GM19239 (cell line): ENCODE measurements around the gene ELOA.

Source experiments
- DNase-seq: peaks from one replicate; pipeline ENCODE4 v3.0.0; 2011; ENCODE audit warnings: low spot score; ENCODE audit not compliant: insufficient read length
- FAIRE-seq: peaks from 2 replicates; lab custom pipeline; 2011; peaks lifted over from hg19 to GRCh38; lab: Jason Lieb, UNC

The ELOA gene, protein sequence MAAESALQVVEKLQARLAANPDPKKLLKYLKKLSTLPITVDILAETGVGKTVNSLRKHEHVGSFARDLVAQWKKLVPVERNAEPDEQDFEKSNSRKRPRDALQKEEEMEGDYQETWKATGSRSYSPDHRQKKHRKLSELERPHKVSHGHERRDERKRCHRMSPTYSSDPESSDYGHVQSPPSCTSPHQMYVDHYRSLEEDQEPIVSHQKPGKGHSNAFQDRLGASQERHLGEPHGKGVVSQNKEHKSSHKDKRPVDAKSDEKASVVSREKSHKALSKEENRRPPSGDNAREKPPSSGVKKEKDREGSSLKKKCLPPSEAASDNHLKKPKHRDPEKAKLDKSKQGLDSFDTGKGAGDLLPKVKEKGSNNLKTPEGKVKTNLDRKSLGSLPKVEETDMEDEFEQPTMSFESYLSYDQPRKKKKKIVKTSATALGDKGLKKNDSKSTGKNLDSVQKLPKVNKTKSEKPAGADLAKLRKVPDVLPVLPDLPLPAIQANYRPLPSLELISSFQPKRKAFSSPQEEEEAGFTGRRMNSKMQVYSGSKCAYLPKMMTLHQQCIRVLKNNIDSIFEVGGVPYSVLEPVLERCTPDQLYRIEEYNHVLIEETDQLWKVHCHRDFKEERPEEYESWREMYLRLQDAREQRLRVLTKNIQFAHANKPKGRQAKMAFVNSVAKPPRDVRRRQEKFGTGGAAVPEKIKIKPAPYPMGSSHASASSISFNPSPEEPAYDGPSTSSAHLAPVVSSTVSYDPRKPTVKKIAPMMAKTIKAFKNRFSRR

DNA sequence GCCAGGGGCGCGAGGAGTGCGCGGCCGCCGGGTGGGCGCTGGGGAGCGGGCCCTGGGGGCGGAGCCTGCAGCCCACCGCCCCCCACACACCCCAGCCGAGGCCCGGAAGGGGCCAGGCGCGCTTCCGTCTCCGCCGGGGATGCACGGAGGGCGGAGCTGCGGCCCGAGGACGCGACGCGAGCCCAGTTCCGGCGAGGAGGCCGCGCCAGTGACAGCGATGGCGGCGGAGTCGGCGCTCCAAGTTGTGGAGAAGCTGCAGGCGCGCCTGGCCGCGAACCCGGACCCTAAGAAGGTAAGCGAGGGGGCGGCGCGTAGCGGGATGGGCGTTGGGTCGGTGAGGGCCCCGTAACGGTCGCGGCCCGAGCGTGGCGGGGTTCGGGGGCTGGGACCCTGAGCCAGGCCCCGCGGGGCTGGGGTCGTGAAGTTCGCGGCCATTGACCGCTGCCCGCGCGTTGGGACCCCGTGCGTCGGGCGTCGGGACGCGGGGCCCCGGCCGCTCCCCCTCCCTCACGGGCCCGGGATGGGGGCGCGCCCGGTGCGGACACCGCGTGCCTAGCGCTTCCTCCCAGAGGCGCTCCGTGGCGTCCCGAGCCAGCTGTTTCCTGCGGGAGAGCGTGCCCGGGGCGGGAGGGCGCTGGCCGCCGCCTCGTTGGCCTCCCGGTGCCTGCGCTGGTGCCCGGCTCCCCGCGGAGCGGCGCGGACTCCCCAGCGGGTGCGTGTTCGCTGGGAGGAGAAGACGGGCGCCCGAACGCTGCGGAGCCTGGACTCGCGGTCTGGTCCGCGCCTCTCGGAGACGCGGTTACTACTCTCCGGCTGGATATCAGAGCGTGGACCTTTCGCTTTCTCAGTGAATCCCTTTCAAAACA lies at the start of gene ELOA:
Gene ELOA, plus strand, starts transcription at position 185 of the 866 bp plus-strand sequence. Its CDS starts 33 bp downstream, at position 218.
- DNase-seq (peak; percentile 90), FAIRE-seq (peak; percentile 74)

DNA sequence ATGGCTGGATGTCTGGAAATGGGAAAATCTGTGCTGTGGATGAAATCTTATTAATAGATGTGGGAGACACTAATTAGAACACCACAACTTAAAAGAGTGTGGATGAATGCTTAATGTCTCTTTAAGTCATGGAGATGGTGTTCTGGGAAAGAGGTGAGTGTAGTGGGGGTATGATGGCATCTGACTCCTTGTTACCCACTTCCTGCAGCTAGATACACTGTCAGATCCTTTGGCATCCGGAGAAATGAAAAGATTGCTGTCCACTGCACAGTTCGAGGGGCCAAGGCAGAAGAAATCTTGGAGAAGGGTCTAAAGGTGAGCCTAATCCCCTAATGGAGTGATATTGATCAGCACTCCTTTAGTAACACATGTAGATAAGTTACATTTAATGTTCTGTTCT lies 49.7 kb upstream of the ELOA start:
- FAIRE-seq (no peak), DNase-seq (no peak)

DNA sequence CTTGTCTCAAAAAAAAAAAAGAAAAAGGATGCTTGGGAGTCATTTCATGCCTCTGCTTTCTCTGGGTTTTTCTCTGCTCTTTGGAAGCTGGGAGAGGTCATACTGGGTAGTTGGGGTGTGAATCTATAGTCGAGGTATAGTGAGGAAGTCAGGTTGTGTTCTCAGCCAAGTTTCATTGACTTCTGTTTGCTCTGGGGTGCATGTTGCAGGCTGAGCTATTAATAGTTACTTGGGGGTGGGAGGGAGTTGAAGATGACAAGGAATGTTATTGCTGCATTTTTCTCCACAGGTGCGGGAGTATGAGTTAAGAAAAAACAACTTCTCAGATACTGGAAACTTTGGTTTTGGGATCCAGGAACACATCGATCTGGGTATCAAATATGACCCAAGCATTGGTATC lies 48.9 kb upstream of the ELOA start:
- DNase-seq: no peak
- FAIRE-seq: no peak

DNA sequence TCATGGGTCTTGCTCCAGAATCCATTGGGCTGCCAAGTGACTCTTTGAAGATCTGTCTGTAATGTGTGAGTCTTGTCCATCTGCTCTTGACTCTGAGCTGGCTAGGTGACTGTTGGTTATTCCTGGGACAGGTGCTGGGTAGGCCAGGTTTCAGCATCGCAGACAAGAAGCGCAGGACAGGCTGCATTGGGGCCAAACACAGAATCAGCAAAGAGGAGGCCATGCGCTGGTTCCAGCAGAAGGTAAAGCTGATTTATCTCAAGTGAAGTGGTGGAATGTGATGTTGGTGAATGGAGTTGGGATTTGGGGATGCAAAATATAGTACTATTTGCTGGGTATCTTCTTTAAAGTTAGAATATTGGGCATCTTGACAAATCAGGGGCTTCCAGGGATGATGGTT lies 47.6 kb upstream of the ELOA start:
- FAIRE-seq (no peak), DNase-seq (no peak)

DNA sequence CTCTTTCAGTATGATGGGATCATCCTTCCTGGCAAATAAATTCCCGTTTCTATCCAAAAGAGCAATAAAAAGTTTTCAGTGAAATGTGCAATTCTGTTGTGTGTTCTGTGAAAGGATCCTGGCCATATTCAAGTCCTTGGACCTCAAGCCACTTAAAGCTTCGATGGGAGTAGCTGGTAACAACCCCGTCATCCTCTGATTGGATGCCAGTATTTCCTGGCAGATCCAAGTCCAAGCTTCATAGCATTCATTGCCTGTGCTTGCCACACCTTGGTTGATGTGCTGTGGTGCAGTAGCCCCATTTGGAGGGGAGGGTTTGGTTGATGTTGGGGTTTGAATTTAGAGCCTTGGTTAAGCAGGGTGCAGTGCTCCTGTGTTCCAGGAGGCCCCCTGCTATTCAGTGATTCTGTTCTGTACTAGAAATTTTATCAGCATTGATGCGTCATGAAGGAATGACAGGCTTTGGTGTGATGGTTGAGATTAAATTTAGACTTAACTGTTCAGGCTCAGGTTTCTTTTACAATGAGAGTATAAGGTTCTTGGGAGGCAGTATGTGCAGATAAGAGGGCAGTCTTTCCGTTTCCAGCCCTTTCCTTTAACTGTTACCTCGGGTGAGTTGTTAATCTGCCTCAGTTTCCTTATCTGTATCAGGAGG lies 46.8 kb upstream of the ELOA start:
- DNase-seq (no peak), FAIRE-seq (no peak)

DNA sequence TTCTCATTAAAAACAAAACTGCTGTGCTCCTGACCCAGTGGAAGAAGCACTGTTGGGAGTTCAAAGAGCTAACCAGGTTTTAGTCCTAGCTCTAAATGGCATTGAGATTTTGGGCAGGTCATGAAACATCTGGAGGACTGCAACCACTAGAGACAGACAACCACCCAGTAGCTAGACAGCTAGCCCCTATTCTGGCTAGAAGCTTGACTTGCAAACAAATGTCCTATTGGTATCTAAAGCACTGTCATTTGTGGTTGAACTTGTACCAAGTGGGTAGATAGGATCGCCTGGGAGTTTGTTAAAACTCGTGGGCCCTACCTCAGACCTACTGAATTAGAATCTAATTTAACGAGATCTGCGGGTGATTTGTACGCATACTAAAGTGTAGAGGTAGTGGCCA lies 44.8 kb upstream of the ELOA start:
- FAIRE-seq (peak; percentile 8), DNase-seq (no peak)

DNA sequence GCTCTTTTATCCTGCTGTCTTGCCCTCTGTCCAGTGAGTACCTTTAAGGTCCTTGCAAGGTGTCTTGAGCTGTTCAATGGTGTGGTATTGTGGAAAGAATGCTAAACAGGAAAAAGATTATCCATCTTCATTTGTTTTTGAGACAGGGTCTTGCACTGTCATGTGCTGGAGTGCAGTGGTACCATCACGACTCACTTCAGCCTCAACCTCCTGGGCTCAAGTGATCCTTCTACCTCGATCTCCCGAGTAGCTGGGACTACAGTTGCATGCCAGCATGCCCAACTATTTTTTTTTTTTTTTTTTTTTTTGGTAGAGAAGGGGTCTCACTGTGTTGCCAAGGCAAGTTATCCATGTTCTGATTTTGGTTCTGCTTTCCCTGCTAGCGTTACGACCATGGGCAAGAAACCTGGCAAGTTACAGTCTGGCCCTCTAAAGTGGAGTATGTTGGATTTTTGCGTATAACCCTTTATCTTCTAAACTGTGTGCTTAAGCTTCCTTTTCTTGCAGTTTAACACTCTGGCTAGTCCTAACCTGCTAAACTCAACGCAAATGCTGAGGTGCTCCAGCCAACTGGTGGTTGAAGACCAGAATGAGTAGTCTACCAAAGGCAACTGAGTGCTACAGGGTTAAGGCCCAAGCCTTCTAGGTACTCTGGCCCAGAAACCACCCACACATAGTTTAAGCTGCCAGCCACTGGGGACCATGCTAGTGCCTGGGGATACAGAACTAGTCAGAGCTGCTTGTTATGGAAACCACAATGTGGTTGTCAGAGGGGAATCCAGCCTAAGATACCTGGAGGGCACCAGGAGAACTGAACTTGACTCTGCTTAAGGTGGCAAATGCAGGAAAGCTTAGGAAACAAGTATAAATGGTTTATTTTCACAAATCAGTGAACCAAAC lies 43.7 kb upstream of the ELOA start:
- peak; percentile 21 for FAIRE-seq
- DNase-seq: no peak

DNA sequence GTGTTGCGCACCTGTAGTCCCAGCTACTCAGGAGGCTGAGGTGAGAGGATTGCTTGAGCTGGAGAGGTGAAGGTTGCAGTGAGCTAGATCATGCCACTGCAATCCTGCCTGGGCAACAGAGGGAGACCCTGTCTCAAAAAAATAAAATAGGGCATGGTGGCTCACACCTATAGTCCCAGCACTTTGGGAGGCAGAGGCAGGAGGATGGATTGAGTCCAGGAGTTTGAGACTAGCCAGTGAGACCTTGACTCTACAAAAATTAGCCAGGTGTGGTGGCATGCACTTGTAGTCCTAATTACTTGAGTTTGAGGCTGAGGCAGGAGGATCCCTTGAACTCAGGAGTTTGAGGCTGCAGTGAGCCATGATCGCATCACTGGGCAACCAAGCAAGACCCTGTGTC lies 42.0 kb upstream of the ELOA start:
- FAIRE-seq (no peak), DNase-seq (no peak)

DNA sequence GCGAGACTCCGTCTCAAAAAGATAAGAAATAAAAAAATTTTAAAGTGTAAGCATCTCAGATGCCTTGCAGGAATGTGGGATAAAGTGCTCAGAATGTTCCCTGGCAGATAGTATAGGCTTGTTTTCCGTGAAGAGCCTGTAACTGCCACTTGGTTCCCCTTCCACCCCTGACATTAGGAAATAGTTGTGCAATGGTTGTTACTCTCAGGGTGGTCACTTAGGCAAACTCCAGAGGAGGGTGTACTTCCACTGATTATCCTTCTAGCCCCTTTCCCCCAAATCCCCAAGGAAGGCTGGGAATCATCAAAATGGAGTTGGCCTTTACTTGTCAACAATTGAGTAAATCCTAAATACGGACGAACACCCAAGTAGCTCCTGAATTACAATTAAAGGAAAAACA lies 41.3 kb upstream of the ELOA start:
- DNase-seq (no peak), FAIRE-seq (no peak)

DNA sequence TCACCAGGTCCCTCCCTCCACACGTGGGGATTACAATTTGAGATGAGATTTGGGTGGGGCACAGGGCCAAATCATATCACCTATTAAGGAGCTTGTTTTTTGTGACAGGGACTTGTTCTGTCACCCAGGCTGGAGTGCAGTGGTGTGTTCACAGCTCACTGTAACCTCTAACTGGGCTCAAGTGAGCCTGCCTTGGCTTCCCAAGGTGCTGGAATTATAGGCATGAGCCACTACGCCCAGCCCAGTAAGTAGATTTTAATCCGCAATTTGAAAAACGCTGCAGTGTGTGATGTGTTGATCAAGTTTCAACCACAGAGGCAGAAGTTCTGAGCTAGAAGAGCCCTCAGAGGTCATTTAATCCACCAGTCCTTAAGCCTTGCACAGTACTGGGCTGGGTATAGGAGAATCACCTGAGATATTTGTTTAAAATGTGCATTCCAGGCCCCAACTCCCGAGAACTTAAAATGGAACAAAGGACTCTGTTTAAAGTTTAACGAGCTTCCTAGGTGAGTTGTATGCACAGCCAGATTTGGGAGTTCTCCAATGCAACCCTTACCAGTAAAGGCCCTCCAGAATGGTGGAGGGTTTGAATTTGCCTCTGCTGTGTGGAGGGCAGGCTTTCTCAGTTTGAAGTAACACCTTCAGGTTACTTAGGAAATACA lies 38.3 kb upstream of the ELOA start:
- DNase-seq (no peak), FAIRE-seq (no peak)

DNA sequence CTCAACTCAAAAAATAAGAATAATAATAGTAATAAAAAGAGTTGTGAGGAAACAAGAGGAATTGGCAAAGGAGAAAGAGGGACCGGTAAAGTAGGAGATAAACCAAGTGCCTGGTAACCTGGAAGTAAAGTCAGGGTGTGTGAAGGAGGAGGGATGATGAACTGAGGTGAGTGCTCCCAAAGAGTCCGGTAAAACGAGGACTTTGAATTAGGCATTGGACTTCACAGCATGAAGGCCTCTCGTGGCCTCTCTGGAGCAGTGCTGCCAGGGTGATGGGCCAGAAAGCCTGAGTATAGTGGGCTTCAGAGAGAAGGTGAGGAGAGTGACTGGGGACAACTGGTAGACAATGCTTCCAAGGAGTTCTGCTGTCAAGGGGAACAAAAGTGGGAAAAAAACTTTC lies 34.0 kb upstream of the ELOA start:
- DNase-seq: no peak
- FAIRE-seq: no peak

DNA sequence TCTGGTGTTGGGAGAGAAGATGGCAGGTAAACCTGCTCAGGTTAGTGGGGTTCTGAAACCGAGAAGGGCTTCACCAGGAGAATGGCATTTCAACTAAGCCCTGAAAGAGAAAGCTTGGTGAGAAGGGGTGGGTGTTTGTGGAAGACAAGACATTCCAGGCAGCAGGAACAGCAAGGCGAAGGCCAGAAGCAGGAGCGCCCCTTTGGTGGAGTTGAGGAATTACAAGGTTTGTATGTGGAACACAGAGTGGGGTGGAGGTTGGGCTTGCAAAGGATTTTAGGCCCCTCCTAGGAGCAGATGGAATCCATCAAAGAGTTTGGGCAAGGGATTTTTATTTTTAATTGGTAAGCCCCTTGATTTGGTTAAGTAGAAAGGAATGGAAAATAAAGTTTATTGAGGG lies 24.8 kb upstream of the ELOA start:
- DNase-seq: no peak
- peak; percentile 77 for FAIRE-seq

DNA sequence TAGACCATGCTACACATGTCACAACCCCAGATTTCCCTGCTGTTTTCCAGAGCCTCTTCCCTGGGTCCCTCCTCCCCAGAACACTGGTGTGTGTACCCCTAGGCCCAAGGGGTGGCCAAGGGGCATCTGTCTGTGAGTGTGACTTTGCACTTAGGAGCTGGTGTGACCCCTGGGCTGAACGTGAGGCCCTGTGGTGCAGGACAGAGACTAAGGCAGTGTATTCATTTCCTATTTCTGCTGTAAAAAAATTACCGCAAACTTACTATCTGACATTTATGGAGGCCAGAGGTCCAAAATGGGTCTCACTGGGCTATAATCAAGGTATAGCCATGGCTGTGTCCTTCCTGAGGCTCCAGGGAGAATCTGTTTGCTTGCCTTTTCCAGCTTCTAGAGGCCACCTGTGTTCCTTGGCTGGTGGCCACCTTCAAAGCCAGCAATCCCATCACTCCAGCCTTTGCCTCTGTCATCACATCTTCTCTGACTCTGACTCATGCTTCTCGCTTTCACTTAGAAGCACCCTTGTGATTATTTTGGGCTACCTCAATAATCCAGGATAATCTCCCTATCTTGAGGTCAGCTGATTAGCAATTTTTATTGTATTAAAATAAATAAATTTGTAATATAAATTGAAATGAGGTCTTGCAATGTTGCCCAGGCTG lies 24.0 kb upstream of the ELOA start:
- FAIRE-seq (peak; percentile 83), DNase-seq (no peak)

DNA sequence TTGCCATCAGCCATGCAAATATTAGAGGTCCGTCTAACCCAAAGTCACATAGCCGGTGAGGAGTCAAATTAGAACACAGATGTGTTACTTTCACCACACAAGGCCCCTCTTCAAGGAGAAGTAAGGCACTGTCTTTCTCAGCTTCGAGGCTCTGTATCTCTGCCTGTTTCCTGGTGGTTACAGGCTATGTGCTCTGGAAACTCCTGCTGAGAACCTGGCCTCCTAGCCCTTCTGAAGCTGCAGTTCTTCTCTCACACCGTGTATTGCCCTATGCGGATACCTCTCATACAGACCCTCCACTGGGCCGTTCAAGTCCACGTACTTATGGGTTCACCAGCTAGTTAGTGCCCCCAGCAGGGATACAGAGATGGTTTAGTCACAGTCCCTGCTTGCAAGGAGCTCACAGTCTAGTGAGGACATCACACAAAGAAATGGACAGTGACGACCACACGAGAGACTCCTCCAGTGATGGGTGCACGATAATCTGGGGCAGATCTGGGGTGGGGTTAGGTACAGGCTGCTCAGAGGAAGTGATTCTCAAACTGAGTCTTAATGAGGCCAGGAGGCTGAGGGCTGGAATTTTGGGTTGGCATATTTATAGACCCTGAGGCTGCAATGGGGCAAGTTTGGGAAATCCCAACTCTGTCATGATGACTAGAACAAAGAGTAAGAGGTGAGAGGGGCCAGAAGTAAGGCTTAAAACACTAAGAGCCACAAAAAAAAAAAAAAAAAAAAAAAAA lies 22.8 kb upstream of the ELOA start:
- no peak for DNase-seq
- peak; percentile 93 for FAIRE-seq

DNA sequence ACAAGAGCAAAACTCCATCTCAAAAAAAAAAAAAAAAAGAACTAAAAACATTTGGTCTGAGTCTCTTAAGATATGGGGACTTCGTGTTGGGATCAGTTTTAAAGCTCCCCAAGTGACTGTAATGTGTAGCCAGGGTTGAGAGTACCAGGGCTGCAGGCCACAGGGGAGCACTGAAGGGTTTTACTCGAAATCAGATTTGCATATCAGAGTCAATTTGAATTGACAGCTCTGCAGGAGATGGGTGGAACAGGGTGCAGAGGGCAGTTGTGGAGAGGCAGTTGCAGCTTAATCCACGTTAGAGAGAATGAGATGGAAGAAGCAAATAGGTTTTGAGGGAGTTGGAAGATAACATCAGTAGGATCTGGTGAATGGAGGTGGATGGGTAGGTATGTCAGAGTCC lies 20.6 kb upstream of the ELOA start:
- FAIRE-seq (peak; percentile 62), DNase-seq (no peak)

DNA sequence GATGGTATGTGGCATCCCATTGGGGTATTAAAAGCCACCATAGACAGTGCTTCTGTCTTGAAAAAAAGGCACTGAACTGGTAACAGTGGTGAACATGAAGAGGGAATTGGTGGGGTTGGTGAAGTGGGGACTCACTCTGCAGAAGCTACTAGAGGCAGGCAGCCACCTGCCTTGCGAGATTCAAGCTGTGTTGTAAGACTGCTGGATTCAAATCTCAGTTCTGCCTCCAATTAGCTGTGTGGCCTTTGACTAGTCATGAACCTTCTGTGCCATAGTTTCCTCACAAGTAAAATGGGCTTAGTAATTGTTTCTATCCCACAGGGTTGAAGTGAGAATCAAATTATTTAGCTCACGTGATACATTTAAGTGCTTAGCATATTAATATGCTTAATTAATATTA lies 16.6 kb upstream of the ELOA start:
- no peak for DNase-seq

DNA sequence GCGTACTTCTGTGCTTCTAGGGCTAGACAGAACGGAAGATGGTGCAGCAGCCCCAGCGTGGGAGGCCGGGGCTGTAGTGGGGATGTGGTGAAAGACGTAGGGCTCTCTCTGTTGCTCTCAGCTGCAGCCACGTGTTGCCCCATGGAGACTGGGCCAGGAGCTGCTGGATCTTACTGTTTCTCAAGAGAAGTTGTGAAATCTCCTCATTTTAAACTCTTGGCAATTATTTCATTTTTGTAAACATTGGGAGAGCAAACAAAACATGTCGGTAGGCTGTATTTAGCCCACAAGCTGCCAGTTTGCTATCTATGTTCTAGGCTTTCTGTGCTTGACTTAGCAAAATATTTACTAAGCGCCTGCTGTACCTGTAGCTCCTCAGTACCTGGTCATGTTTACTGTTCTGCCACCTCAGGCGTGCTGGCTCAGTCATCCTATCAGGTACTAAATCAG lies 15.9 kb upstream of the ELOA start:
- DNase-seq (no peak), FAIRE-seq (no peak)

More for the DNA sequence above, 16.6 kb upstream of the ELOA start:
- FAIRE-seq: peak; percentile 69
